ENCODE results near the gene MRPL38.
"Not testable (repeated sequence)": the region's sequence is repeated elsewhere in the genome, so short reads cannot be mapped to it uniquely, and the experiment has no call there.

DNA sequence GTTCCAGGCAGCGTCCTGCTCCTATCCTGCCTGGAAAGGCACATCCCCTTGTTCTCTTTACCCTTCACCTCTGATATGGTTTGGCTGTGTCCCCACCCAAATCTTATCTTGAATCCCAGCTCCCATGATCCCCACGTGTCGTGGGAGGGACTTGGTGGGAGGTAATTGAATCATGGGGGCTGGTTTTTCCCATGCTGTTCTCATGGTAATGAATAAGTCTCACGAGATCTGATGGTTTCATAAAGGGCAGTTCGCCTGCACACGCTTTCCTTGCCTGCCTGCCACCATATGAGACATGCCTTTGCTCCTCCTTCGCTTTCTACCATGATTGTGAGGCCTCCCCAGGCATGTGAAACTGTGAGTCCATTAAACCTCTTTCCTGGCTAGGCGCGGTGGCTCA lies 18.8 kb downstream of the MRPL38 start:
- TF ChIP-seq CTCF, POLR2A, POLR2AphosphoS5 (IDR thresholded peaks at IDR 0.05): not testable (repeated sequence)
